SW 1271 (cell line): ENCODE data around the gene RNF149.
"Not testable (repeated sequence)": the region's sequence is repeated elsewhere in the genome, so short reads cannot be mapped to it uniquely, and the experiment has no call there.

Source experiments
- DNase-seq, 2 experiments: peaks; one replicate each; lab custom pipeline; 2025; lab: John Stamatoyannopoulos, UW

Gene RNF149, protein sequence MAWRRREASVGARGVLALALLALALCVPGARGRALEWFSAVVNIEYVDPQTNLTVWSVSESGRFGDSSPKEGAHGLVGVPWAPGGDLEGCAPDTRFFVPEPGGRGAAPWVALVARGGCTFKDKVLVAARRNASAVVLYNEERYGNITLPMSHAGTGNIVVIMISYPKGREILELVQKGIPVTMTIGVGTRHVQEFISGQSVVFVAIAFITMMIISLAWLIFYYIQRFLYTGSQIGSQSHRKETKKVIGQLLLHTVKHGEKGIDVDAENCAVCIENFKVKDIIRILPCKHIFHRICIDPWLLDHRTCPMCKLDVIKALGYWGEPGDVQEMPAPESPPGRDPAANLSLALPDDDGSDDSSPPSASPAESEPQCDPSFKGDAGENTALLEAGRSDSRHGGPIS

DNA sequence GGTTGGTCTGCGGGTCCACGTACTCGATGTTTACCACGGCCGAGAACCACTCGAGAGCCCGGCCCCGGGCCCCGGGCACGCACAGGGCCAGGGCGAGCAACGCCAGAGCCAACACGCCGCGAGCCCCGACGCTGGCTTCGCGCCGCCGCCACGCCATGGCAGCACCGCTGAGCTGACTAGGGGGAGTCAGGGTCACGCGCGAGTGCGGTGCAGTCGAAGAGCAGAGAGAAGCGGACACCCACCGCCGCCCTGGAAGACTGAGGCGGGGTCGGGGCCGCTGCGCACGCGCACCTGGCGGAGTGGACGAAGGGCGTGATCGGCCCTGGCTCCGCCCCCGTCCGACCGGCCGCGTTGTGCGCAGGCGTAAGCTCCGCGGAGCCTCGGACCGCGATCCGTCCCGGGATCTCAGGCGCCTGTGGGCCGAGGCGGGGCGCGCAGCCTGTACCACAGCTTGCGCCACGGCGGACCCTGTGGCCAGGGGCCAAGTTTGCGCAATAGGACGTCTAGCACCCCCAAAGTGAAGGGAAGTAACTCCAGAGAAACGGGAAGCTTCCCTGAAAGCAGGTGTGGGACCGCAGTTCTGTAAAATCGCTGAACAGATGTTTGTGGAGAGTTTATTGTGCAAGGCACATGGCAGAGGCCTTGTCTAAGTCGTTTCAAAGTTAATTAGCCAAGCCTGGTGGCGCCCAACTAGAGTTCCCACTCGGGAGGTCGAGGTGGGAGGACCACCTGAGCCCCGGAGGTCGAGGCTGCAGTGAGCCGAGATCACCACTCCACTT is at the start of gene RNF149:
Gene RNF149, minus strand, starts transcription at position 270 of the 779 bp plus-strand sequence. Its CDS starts 113 bp downstream, at position 157.
- DNase-seq = peak; percentile 68 to 81

DNA sequence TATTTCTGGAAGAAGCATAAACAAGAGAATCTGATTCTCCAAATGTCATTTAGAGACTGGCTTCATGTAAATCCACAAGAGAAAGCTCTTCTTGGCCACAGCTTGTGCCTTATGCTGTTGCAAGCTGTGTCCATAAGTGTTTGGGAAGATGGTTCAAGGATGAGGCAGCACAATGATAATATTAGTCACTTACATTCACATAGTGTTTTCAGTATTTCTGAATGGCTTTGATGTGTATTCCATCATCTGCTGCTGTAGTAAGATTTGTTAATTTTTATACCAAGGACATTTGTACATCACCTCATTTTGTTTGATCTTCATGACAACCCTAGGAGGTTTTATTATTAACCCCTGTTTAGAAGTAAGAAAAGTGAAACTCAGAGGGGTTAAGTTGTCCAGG is 48.9 kb upstream of the RNF149 start:
- no peak for DNase-seq

- DNase-seq = no peak
Observed at GRCh38 chr2:101356521-101356920, 48.0 kb upstream of the RNF149 start.

DNA sequence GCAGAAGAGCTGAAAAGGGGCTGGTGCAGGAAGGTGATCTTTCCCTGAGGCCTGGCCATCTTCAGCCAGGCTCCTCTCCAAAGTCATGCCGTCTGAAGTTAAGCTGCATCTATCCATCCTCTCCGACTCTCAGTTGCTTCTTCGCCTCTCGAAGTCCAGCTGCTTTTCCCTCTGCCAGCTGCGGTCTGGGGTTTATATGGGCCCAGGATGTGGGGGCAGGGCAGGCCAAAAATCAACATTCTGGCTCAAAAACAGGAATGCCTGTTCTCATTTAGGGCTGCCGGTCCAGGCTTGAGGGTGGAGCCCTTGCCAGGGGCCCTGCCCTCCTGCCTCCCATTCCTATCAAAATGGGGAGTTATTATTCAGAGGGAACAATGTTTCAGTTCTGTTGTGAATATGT is 47.6 kb upstream of the RNF149 start:
- no peak for DNase-seq

- no peak for DNase-seq
Observed at GRCh38 chr2:101355401-101356054, 47.0 kb upstream of the RNF149 start.

DNA sequence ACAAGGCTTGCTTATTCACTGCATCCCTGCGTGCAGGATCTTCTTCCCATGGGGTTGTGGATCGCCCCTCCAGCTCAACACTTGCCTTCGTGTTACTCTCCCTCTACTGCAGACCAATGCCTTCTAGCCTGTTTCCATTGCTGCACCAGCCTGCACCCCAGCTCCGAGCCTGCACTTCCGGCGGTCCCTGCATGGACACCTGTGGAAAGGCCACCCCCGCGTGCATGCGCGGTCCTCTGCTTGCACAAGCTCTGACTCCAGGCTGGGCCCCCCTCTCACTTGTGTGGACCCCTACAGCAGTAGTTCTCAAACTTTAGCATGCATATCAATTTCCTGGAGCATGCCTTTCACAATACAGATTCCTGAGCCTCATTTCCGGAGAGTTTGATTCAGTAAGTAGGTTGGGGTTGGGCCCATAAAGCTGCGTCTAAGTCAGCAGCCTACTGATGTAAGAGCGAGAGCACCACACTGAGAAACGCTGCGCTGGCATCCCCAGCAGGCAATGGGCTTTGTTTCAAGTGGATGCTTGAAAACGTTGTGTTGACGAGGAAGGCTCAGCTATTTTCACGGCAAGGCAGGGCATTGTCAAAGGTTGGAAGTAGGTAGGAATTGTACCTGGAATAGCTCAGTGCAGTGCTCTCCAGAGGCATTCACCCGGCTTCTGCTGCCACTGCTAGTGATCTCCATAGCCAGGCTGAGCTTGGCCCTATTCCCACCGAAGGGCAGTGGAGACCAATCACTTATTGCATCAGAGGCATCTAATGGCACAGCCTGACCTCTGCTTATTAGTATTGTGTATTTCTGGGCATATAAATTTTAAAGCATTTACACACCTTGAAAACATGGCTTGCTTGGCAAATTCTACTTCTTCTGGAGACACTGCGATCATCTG is 46.2 kb upstream of the RNF149 start:
- no peak for DNase-seq

DNA sequence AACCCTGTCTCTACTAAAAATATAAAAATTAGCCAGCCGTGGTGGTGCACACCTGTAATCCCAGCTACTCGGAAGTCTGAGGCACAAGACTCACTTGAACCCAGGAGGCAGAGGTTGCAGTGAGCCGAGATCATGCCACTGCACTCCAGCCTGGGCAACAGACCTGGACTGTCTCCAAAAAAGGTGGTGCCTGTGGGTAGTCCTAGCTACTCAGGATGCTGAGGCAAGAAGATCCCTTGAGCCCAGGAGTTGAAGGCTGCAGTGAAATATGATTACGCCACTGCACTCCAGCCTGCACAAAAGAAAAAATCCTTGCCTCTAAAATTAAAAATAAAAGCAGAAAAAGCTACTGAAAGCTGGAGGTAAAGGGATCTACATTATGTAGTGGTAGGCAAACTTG is 44.1 kb upstream of the RNF149 start:
- DNase-seq = not testable (repeated sequence)

GRCh38 chr2:101351207-101351606 is 42.7 kb upstream of the RNF149 start:
- DNase-seq = no peak

GRCh38 chr2:101349893-101350662 is 41.6 kb upstream of the RNF149 start:
- no peak for DNase-seq

- no peak for DNase-seq
Observed at GRCh38 chr2:101348883-101349282, 40.4 kb upstream of the RNF149 start.

- DNase-seq = no peak
Observed at GRCh38 chr2:101346909-101347308, 38.4 kb upstream of the RNF149 start.

DNA sequence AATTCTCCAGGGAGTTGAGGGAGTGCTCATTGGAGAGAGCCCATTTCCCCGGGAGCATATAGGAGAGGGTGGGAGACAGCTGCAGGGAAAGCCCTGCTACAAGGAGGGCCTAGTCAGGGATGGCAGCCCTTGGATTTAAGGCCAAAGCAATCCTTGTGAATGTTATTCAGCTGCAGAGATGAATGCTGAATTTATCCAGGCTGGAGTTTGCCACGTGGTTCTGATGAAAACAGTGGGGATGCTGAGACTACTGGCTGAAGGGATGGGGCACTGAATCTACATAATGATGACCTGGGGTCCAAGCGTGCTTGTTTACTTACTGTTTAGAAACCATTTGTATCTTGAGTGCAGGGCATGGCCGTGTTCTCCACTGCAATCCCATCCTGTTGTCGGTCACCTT is 35.6 kb upstream of the RNF149 start:
- DNase-seq = no peak

- no peak for DNase-seq
Observed at GRCh38 chr2:101342625-101343008, 34.1 kb upstream of the RNF149 start.

DNA sequence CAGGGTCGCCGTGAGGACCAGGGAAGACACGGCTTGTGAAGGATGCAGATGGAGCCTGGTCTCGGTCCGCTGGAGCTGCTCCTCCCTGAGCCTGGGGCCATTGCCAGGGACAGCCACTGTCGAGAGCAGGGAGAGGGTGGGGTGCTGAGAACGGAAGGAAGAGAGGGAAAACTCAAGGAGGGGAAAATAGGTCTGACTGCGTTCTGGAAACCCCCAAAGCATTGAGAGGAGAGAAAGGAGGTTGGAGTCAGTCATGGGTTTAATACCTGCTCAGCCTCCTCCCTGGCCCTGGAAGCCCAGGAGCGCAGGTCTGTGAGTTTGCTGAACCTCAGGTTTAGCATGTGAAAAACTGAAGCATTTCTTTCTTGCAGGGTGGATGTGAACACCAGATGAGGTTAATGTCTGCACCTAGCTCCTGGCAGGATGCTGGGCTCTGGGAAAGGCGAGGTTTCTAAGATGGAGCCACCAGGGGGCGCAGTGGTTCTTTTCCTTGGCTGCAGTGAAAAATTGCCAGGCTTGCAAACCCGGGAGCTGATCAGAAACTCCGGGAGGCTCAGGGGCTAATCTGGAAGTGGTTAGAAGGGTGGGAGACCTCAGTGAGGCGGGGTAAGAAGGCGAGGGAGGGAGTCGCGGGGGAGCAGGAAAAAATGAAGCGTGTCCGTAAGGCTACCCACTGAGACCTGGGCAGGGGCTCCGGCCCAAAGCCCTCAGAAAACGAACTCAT is 33.6 kb upstream of the RNF149 start:
- peak in 1 of 2 experiments; percentile 66 for DNase-seq

GRCh38 chr2:101341421-101341820 is 32.9 kb upstream of the RNF149 start:
- DNase-seq = no peak

DNA sequence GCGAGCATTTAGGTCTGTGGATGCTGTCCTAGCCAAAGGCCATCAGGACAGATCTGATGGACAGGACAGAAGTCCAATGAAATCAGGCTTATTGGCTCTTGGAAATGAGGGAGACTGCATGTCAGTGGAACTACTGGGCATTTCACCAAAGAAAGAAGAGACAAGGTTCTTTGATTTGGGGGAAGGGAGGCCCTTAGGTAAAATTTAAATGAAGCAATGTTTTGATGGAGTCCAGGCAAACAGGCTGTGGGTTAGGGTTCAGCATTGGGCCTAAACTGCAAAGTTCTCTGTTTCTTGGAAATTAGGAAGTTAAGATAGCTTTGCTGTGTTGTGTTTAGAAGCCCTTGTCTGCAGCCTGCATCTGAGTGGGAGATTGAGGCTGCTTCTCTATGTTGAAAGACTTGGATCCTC is 31.6 kb upstream of the RNF149 start:
- no peak for DNase-seq

- no peak for DNase-seq
Observed at GRCh38 chr2:101339266-101339880, 30.9 kb upstream of the RNF149 start.

GRCh38 chr2:101337877-101338276 is 29.4 kb upstream of the RNF149 start:
- DNase-seq = no peak

- no peak for DNase-seq
Observed at GRCh38 chr2:101332885-101333766, 24.6 kb upstream of the RNF149 start.
